Osteoblast (primary cell): ENCODE measurements around the gene ZFAND3. TPM values are rescaled to one million over a fixed set of nuclear protein-coding genes. Genes with fewer than 3 reads are reported as not detected.
"Not testable (repeated sequence)": the region's sequence is repeated elsewhere in the genome, so short reads cannot be mapped to it uniquely, and the experiment has no call there.

Experiments used
- DNase-seq: peaks from one replicate; pipeline ENCODE4 v3.0.0; 2011; ENCODE audit warnings: low spot score, mixed read lengths; ENCODE audit not compliant: insufficient read length; ENCODE audit errors: missing footprints
- H2AFZ ChIP-seq: 2 replicates; pipeline ENCODE4 v1.6.0; 2011; ENCODE audit warnings: mild to moderate bottlenecking, low read length
- H3K27ac ChIP-seq: 2 replicates; pipeline ENCODE4 v1.5.1; 2011; ENCODE audit warnings: mild to moderate bottlenecking, low read depth, low read length, moderate library complexity
- H3K27me3 ChIP-seq: 2 replicates; pipeline ENCODE4 v1.6.0; 2012; ENCODE audit warnings: mild to moderate bottlenecking, control low read depth, inconsistent platforms, low read length, moderate library complexity; ENCODE audit not compliant: insufficient read depth
- H3K36me3 ChIP-seq: 2 replicates; pipeline ENCODE4 v1.5.1; 2011; ENCODE audit warnings: mild to moderate bottlenecking, low read length, control low read depth, moderate library complexity; ENCODE audit not compliant: insufficient read depth
- H3K4me1 ChIP-seq: 2 replicates; pipeline ENCODE4 v1.5.1; 2011; ENCODE audit warnings: mild to moderate bottlenecking, low read length, control low read depth, moderate library complexity; ENCODE audit not compliant: insufficient read depth
- H3K4me2 ChIP-seq: 2 replicates; pipeline ENCODE4 v1.6.0; 2011; ENCODE audit warnings: mild to moderate bottlenecking, low read length; ENCODE audit not compliant: insufficient read depth
- H3K4me3 ChIP-seq: fragments of 200-600 bp; sonication (generic); 3 replicates; pipeline ENCODE4 v1.5.1; 2012; ENCODE audit warnings: mild to moderate bottlenecking, low read length, inconsistent platforms; ENCODE audit not compliant: insufficient read depth
- H3K79me2 ChIP-seq: 2 replicates; pipeline ENCODE4 v1.6.0; 2012; ENCODE audit warnings: mild to moderate bottlenecking, low read length, control low read depth, inconsistent platforms; ENCODE audit not compliant: insufficient read depth
- H3K9me3 ChIP-seq: 2 replicates; pipeline ENCODE4 v1.5.1; 2011; ENCODE audit warnings: low read depth, low read length, control low read depth
- H4K20me1 ChIP-seq: 2 replicates; pipeline ENCODE4 v1.6.0; 2012; ENCODE audit warnings: mild to moderate bottlenecking, low read length, control low read depth; ENCODE audit not compliant: insufficient read depth
- total RNA-seq: library from RNA; depleted of rRNA; stranded (reverse); fragments of >200 nt; gene quantifications from 2 replicates; pipeline ENCODE4 v1.2.3, GENCODE V29; 2012
- TF ChIP-seq, protein P1 (sequence below): IDR thresholded peaks from 2 replicates; pipeline ENCODE4 v1.5.1; 2011; ENCODE audit warnings: mild to moderate bottlenecking, low read depth, low read length, moderate library complexity; ENCODE audit errors: extremely low read depth

Gene ZFAND3
- total RNA-seq, 1 donor, result 27.1 TPM

- peaks cover 7% of the 10 kb centered on the region for H3K4me1 ChIP-seq
- peaks cover 80% of the 10 kb centered on the region for H4K20me1 ChIP-seq
- H3K36me3 ChIP-seq, result no peaks in the 10 kb centered on the region
- no peak overlapping the region for H2AFZ ChIP-seq
- peaks cover 97% of the 10 kb centered on the region for H3K79me2 ChIP-seq
- no peak overlapping the region for H3K4me2 ChIP-seq
- H3K9me3 ChIP-seq, result no peaks in the 10 kb centered on the region
- TF ChIP-seq, protein P1, sequence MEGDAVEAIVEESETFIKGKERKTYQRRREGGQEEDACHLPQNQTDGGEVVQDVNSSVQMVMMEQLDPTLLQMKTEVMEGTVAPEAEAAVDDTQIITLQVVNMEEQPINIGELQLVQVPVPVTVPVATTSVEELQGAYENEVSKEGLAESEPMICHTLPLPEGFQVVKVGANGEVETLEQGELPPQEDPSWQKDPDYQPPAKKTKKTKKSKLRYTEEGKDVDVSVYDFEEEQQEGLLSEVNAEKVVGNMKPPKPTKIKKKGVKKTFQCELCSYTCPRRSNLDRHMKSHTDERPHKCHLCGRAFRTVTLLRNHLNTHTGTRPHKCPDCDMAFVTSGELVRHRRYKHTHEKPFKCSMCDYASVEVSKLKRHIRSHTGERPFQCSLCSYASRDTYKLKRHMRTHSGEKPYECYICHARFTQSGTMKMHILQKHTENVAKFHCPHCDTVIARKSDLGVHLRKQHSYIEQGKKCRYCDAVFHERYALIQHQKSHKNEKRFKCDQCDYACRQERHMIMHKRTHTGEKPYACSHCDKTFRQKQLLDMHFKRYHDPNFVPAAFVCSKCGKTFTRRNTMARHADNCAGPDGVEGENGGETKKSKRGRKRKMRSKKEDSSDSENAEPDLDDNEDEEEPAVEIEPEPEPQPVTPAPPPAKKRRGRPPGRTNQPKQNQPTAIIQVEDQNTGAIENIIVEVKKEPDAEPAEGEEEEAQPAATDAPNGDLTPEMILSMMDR, result no peak
- H3K27ac ChIP-seq, result no peak overlapping the region
- H3K27me3 ChIP-seq, result no peaks in the 10 kb centered on the region
- no peak for DNase-seq
- no peak overlapping the region for H3K4me3 ChIP-seq
Observed at GRCh38 chr6:37893257-37893656, 73.7 kb downstream of the ZFAND3 start.

GRCh38 chr6:37893734-37894133 is 74.2 kb downstream of the ZFAND3 start:
- peaks cover 82% of the 10 kb centered on the region for H4K20me1 ChIP-seq
- not testable (repeated sequence) for H3K9me3 ChIP-seq, H3K36me3 ChIP-seq, H3K27me3 ChIP-seq, DNase-seq, H3K4me2 ChIP-seq, H3K4me1 ChIP-seq, H2AFZ ChIP-seq, H3K27ac ChIP-seq, H3K4me3 ChIP-seq
- H3K79me2 ChIP-seq, result peaks cover 97% of the 10 kb centered on the region

DNA sequence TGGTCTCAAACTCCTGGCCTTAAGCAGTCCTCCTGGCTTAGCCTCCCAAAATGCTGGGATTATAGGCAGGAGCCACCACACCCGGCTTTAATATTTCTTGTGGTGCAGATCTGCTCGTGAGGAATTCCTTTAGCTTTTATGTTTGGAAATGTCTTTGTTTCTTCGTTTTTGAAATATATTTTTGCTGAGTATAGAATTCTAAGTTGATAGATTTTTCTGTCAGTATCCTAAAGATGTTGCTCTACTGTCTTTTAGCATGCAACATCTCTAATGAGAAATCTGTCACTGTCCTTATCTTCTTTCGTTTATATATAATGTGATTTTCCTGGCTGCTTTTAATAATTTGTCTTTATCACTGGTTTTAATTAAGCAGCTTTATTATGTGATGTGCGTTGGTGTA is 75.1 kb downstream of the ZFAND3 start:
- TF ChIP-seq, protein P1, result no peak
- Histone ChIP-seq H3K4me1 (no peaks in the 10 kb centered on the region), H3K36me3 (no peaks in the 10 kb centered on the region), H3K4me3 (no peak overlapping the region), H3K4me2 (no peak overlapping the region), H4K20me1 (peaks cover 81% of the 10 kb centered on the region), H3K27me3 (no peaks in the 10 kb centered on the region), H3K9me3 (no peaks in the 10 kb centered on the region), H2AFZ (no peak overlapping the region), H3K27ac (no peak overlapping the region), H3K79me2 (peaks cover 97% of the 10 kb centered on the region)
- no peak for DNase-seq

GRCh38 chr6:37897321-37897720 is 77.8 kb downstream of the ZFAND3 start:
- Histone ChIP-seq H3K27me3 (no peaks in the 10 kb centered on the region), H2AFZ (no peak overlapping the region), H3K4me2 (no peak overlapping the region), H3K9me3 (no peaks in the 10 kb centered on the region), H4K20me1 (peaks cover 85% of the 10 kb centered on the region), H3K27ac (no peak overlapping the region), H3K79me2 (peaks cover 97% of the 10 kb centered on the region), H3K4me1 (no peaks in the 10 kb centered on the region), H3K4me3 (no peak overlapping the region), H3K36me3 (no peaks in the 10 kb centered on the region)
- DNase-seq, result no peak
- TF ChIP-seq, protein P1, result no peak
